Activated gamma-delta T cell (primary cell): ENCODE results near the gene ARL6.
A peak's percentile ranks its signal among the peaks of the same experiment; 100 is the strongest.

Experiments
- DNase-seq: peaks from one replicate; lab custom pipeline; 2025; lab: John Stamatoyannopoulos, UW
- total RNA-seq, 2 donors: gene quantifications; one replicate each; lab custom pipeline; 2026; lab: John Stamatoyannopoulos, UW

ARL6 gene, protein sequence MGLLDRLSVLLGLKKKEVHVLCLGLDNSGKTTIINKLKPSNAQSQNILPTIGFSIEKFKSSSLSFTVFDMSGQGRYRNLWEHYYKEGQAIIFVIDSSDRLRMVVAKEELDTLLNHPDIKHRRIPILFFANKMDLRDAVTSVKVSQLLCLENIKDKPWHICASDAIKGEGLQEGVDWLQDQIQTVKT
- total RNA-seq: 8.9 to 10.7 reads per million in 2 donors

DNA sequence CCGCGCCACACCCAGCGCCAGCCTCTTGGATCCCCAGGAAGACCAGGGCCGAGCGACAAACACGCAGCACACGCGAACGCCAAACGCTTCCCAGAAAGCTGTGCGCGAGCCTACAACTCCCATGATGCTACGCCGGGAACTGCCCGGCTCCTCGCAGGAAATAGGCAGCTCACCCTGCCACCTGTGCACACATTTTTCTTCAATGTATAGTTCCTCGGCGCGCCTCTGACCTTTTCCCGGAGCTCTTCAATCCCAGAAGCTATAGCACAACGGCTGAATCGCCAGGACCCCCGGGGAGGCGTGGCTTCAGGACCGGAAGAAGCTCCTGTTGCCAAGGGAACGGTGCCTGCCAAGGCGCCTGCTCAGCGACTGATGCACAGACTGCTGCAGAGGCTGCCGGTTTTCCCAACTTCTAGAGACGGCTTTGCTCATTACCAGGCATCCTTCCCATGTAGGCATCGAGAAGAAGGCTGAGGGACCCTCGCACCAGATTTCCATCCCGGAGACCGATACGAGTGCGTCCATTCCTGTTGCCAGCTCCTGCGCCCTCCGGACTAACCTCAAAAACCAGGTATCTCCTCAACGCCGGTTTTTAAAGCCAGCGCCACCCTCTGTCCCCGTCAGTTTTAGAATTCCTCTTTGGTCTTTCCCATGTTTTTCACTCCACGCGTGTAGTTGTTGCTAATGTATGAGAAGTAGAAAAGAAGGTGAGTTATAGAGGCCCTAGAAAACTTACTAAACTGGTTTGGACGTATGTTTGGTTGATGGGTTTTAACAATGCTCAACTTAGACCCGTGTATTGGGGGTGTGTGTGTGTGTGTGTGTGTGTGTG lies at the start of gene ARL6:
ARL6 (plus strand) TSS at position 352 of the 832 bp plus-strand sequence. CDS start 3,350 bp downstream, outside the sequence.
- peak; percentile 22 for DNase-seq

DNA sequence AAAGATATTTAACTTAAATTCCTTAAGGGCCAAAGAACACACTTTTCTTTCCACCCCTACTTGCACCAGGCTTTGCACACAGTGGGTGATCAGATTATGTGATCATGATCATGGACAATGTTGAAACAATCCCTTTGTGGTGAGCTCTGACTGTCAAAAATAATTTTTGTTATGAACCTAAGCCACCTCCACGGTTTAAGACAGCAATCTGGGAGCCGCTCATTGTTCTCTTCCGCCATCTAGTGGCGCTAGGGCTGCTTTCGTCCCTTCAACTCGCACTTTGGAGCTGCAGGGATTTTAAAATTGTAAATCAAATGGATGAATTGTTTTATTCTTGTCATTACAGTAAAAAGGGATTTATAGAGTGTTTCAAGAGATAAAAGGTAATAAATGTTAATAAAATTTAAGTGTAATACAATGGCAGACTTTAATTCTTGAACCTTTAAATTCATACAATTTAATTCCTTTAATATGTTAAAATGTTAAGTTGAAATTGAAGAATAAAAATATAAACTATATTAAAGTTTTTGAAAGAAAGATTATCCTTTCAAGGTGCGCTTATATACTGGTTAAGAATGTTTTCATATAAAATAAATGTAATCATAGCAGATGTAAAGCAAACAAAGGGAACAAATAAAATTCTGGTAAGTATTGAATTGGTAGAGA lies 45.3 kb upstream of the ARL6 start:
- no peak for DNase-seq

DNA sequence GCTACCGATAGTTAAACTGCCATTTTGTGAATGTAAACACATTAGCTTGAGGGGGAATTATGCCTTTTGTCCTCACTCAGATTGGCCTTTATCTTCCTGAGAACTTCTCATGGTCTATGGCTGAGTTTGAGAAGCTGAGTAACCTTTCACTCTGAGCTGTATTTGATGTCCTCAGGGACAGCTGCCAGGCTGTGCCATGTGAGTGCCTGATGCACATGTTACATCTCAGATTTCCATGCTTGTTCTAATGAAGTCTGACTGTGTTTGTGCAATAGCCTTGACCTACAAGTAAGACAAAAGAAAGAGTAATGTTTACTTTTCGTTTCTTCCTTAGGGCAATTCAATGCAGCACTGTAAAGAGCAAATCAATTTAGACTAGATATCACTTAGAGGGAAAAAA lies 44.1 kb upstream of the ARL6 start:
- no peak for DNase-seq

DNA sequence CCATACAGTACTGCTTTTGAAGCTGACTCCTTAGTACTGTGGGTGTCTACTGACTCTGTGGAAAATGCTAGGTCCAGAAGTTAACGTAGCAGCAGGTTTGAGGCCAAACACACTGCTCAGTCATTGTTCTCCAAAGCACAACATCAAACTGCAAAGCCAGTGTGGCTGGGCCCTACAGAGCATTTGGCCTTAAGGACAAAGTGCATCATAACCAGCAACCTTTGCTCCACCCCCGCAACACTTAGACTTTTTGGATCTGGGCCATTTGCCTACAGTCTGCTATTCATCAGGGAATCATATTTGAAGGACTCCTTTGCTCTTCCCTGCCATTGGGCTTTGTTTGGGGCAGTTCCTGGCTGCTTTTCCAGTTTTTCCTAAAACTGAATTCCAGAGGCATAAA lies 43.1 kb upstream of the ARL6 start:
- DNase-seq: no peak

DNA sequence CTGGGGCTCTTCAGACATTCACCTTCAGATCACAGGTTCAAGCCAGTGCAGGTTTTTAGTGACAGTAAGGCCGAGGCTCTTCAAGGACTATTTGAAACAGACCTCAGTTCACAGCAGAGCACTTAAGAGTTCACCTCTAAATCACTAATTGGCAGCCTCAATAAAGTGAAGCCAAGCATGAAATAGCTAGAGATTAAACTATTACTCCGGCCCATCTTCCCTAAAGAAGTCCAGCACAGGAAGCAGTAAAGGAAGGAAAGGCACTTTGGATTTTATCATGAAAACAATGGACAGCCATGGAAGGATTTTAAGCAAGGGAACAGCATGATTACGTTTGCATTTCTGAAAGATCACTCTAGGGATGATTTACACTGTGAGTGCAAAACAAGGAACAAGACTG lies 27.6 kb upstream of the ARL6 start:
- no peak for DNase-seq

DNA sequence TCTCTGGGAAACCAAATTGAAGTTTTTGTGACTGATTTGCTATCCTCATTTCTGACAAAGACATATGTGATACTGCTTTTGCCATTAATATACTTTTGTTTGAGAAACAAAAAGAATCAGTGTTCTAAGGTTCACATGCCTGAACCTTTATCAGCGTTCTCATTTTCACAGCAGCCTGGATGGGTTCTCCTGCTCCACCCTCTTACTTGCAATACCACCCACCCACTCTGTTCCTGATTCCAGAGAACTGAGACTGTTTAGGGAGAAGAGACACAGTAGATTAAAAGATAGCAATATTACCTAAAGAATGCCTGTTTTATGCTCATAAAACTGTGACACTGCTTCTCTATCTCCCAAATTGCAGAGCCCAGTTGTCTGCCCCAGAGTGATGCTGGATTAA lies 25.8 kb upstream of the ARL6 start:
- DNase-seq: no peak

DNA sequence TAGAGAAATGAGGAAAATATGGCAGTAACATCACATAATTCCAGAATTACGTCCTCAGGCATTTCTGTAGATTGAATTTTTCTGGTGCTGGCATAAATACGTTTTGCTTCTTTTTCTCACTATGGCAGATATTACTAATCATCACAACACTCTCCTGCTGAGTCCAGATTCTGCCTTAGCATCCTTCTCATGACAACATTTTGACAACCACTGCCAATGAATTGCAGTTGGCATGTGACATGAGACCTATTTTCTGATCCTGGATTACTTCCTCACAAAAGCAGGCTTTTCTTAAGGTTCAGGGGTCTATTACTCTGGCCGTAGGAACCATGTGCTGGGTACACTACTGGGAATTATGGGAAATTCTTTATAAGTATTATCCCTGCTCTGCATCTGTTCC lies 22.5 kb upstream of the ARL6 start:
- DNase-seq: no peak

DNA sequence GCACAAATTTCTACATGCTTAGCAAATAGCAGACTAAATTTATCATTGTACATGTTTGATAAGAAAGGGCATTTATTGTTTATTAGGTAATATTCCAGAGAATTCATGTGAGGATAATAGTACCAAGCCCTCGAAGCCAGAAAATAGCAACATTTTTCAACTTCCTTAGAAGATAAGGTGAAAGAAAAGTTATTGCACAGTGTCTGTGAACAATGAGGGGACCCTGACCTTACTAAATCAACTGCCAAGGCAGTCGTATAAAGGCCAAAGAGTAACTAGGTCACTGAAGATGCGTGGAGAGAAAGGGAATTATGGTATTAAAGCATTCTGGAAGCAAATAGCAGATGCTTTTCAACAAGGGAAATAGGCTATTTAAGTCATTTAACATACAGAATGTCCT lies 20.3 kb upstream of the ARL6 start:
- no peak for DNase-seq

DNA sequence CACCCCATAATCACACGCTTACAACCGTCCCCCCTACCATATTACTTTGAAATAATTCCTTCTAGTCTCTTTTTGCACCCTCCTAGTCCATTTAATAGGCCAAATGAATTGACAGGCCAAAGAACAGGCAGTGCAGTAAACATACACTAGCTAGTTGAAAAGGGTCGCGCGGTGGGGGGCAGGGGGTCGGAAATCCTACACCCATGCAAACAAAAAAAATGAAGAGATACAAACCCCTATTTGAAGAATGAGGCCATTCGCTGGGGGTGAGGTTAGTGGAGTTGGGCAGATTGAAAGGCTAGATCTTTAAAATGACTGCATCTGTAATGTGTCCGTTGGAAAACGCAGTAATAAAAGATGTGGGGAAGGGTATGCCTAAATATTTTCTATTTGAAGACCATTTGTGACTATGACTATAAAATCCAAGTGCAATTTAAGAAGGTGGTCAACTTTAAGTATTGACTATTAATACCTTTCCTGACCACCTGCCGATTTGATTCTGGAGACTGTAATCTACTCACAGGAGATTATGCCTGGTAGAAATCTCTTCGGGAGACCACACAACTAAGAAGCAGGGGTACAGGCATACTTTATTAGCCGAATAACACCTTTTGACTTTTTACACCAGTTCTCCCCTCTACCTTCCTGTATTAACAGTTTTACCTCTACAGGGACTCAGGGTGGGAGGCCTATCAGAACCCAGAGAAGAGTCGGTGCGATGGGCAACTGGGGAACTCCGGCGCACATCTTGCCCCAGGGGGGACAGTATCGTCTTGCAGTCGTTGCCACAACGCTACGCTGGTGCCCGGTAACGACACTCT lies 762 bp upstream of the ARL6 start:
- no peak for DNase-seq

DNA sequence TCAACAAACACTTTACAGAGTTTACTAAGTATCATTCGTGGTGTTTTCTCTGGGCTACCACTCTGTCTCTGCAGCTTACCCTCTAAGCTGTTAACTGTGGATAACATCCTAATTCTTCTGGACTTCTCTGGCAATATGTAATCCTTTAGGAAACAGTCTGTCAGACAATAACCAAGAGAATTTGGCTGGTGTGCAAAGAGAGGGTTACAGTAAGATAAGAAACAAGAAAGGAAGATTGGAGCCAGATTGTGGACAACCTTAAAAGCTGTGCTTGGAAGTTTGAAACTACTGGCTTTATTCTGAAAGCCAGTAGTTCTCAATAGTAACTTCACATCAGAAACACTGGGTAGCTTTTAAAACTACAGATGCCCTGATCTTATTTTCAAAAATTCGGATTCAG lies 778 bp downstream of the ARL6 start:
- no peak for DNase-seq

DNA sequence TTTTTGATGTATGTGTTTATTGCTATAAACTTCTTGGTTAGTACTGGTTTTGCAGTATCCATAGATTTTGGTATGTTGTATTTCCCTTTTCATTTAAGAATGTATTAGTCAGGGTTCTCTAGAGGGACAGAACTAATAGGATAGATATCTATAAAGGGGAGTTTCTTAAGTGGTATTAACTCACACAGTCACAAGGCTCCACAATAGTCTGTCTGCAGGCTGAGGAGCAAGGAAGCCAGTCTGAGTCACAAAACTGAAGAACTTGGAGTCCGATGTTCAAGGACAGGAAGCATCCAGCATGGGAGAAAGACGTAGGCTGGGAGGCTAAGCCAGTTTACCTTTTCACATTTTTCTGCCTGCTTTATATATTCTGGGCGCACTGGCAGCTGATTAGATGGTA lies 8.4 kb downstream of the ARL6 start:
- DNase-seq: no peak

DNA sequence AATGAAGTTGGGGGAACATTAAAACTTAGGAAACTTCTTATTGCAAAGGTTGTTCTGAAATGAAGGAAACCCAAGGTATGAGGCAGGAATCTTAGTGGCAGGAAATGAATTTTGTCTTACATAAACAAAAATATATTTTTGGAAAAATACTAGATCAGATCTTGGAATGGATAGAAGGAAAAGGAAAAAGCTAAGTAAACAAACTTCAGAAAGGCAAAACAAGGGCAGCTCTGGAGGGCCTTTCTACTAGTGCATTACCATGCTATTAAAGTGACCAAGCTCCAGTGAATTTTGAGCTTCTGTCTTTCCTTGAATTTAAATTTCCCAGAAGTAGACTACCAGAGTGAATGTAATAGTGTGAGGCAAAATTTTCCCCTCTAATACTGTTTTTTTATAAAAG lies 13.6 kb downstream of the ARL6 start:
- no peak for DNase-seq

DNA sequence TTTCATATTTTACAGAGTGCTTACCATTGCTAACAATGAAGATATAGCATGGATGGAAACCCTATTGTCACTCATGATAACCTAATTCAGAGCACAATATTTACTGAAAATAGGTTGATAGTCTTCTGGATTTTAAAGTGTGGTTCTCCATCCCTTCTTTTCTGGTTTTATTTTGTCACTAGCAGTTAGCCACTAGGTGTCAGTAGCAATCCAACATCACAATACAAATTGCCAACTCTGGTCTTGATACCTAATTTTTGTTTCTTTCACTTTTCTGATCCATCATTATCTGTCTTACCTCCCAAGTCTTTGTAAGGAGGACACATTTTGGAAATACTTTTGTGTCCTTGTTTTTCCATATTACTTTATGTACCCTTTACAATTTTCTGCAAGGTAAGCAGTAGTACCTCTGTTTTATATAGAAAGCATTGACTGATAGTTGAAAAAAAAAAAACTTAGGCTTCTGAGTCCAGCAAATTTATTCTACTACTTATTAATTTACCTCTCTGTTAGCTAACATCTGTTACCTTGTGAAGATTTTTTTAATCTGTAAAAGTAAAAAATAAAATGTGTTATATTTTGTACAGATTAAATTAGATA lies 29.0 kb downstream of the ARL6 start:
- DNase-seq: no peak

DNA sequence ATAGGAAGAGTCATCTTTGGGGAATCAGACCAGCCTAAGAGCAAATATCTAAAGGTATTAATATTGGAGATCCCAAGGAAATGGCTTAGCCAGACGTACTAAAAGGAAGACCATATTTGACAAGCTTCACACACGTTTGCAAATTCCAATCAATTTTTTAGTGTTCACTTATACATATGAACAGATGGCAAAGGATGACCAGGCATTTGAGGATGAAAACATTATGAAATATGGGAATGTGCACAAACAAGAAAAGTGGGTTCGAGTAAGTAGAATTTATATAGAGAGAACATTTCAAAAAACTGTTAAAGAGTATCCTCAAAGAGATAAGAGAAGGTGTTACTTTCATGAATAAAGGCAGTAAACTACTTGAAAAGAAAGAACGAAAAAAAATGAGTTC lies 31.4 kb downstream of the ARL6 start:
- DNase-seq: no peak

DNA sequence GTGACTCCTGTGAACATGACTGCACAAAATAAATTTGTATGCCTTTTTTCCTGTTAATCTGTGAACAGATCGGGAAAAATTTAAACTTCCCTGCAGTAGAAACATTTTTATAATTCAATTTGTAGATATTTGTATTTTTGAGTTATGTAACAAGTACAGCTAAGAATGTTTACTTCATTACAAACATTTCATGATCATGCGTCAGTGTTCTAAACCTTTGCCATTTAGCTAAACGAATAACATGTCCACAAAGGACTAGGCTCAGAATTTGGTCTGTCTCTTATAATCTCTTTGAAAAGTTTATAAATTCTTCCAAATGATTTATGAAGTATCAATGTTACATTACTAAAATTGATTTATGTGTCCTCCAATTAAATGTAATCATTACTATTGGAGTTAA lies 39.9 kb downstream of the ARL6 start:
- no peak for DNase-seq

DNA sequence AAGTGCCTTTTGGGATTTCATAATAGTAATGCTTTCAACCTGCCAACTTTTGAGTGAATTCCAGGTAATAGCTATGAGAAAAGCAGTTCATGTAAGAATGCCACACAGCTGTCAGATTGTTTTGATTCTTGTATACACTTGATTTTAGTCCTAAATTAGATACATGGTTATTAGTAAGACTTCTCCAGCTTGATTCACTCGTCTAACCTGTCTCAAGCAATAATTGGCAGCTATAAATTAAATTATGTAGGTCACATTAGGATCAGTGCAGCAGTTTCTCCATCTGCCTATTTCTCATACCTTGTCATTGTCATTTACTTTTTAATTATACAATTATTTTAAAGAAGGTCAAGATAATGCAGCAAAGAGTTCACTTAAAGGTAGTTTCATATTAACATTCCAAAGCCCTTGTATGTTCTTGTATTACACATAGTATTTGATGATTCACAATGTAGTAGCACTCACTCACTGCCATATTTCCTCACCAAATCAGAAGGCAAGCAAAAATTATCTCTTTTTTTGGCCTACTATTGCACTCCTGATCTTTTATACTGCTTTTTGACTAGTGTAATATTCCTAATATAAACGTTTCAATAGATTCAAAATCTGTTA lies 46.3 kb downstream of the ARL6 start:
- DNase-seq: no peak

DNA sequence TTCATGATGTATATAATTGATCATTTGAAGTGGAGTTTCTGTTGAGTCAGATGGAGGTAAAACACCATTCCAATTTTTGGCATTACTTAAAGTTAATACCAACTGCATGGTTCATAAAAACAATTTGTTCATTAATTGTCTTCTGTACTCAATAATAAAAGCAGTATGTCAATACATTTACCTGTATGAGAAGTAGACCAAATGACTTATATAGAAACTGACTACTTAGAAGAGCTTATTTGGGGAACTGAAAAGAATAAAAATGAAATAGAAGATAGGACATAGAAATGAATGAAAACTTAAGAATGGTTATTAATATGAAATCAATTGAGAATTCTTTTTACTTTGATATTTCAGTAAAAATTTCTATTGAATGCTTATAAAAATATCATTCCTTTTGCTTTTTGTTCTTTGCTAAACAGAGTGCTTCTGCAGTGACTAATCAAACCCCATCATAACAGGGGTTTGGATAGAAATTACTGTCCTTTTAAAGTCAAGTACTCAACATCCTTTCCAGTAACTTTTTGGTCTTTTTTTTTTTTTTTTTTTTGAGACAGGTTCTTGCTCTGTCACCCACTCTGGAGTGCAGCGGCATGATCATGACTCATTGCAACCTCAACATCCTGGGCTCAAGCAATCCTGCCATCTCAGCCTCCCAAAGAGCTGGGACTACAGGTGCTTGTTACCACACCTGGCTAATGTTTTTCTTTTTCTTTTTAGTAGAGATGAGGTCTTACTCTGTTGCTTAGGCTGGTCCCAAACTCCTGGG lies 50.8 kb downstream of the ARL6 start:
- no peak for DNase-seq

DNA sequence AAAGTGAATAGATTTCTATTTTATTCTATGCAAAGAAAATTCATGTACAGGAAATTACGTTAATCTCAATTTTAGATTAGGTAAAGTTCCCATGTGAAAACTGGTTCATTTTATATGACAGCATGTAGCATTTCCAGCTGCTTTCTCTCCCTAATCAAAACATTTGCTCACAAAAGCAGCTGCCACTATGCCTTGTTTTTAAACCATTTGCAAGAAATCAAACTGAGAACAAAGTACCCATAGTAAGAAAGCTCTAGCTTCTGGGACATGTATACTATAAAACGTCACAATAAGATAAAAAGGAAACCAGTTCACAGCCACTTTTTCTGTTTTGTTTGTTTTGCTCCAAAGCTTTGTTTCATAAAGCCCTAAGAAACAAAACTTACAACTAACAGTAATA lies 52.3 kb downstream of the ARL6 start:
- no peak for DNase-seq

DNA sequence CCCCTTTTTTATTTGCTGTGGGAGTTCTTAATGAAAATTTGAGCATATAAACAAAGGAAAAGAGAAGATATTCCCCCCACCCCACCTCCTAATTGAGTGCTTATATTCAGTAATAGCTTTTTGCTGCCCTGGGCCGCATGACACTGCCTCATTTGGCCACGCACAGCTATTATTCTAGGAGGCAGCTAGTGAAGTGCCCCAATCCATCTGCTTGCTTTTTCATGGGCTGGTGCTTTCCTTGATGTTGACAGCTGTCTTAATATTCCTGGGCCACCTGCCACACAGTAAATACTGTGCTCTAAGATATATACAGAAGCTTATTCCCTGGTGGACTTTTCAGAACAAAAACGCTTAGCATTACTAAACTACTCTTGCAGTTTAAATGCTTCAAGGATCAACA lies 53.4 kb downstream of the ARL6 start:
- DNase-seq: no peak

DNA sequence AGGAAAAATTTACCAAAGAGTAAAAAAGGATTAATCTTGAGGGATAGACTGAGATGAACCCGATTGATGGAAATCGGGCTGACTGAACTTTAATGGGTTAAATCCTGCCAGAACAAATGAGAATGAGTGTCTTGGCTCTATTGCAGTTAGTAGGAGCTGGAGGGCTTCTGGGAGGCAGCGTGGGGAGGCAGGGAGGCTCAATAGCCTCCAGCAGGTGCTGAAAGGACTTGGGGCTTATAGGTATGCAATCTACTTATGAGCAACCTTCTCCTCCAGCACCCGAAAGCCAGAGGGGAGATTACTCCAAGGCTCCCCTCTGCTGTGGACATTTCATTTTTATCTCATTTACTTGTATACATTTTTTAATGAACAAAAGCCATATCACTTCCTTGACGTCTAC lies 56.2 kb downstream of the ARL6 start:
- DNase-seq: no peak
